H1 (cell line): ENCODE data around the gene RGS6. TPM values are rescaled to one million over a fixed set of nuclear protein-coding genes. Genes with fewer than 3 reads are reported as not detected.

Source experiments
- CTCF ChIA-PET: fragments of 300-600 bp; sonication (Branson Sonifier 250); formaldehyde crosslinking; loops from one replicate; lab custom pipeline; 2021; ENCODE audit not compliant: partially characterized antibody; lab: Charles Lee
- POLR2A ChIA-PET: fragments of 300-600 bp; sonication (Branson Sonifier 250); formaldehyde crosslinking; loops from one replicate; lab custom pipeline; 2021; ENCODE audit warnings: inconsistent platforms; ENCODE audit not compliant: partially characterized antibody; lab: Charles Lee
- DNase-seq, 2 experiments: peaks; one replicate each; pipeline versions ENCODE4 v3.0.0 to v3.0.0-alpha.2; 2010 to 2022; ENCODE audit warnings: low spot score in 2 of 2, low read depth in 1 of 2, mixed read lengths in 1 of 2
- FAIRE-seq: peaks from 2 replicates; lab custom pipeline; 2011; peaks lifted over from hg19 to GRCh38; lab: Jason Lieb, UNC
- H2AFZ ChIP-seq: 2 replicates; pipeline ENCODE4 v1.8.1; 2012; ENCODE audit warnings: low read length, inconsistent platforms
- H2AK5ac ChIP-seq: 2 replicates; pipeline ENCODE4 v1.6.1; 2013; ENCODE audit warnings: low read depth, low read length
- H2BK120ac ChIP-seq: replicated peaks from 2 replicates; pipeline ENCODE3; 2013; ENCODE audit warnings: low read depth, low read length, inconsistent platforms
- H2BK12ac ChIP-seq: 2 replicates; pipeline ENCODE4 v1.6.1; 2013; ENCODE audit warnings: low read depth, low read length
- H2BK15ac ChIP-seq: 2 replicates; pipeline ENCODE4 v1.6.1; 2013; ENCODE audit warnings: low read length
- H2BK20ac ChIP-seq: 2 replicates; pipeline ENCODE4 v1.6.1; 2013; ENCODE audit warnings: low read length
- H2BK5ac ChIP-seq: 2 replicates; pipeline ENCODE4 v1.6.1; 2013; ENCODE audit warnings: low read depth, low read length
- H3K14ac ChIP-seq: 2 replicates; pipeline ENCODE4 v1.6.1; 2013; ENCODE audit warnings: inconsistent platforms; ENCODE audit not compliant: insufficient read length
- H3K18ac ChIP-seq: 2 replicates; pipeline ENCODE4 v1.6.1; 2013; ENCODE audit warnings: low read length; ENCODE audit errors: extremely low read depth
- H3K23ac ChIP-seq: 2 replicates; pipeline ENCODE4 v1.6.1; 2013; ENCODE audit warnings: inconsistent platforms; ENCODE audit not compliant: insufficient read length
- H3K23me2 ChIP-seq: 2 replicates; pipeline ENCODE4 v1.6.1; 2013; ENCODE audit warnings: low read depth, low read length
- H3K27ac ChIP-seq: 2 replicates; pipeline ENCODE4 v1.6.1; 2011; ENCODE audit warnings: low read depth, low read length, inconsistent platforms
- H3K27me3 ChIP-seq, 4 experiments: replicated peaks in 1 of 4; 1 replicate in 1 of 4; 2 replicates in 3 of 4; pipeline versions ENCODE4 v1.6.1 to v1.8.1; 2011 to 2013; ENCODE audit warnings: low read length in 3 of 4, mild to moderate bottlenecking in 3 of 4, inconsistent platforms in 2 of 4, mixed read lengths in 2 of 4, moderate library complexity in 1 of 4; ENCODE audit not compliant: control insufficient read depth in 3 of 4, insufficient read depth in 3 of 4; ENCODE audit errors: extremely low read depth in 1 of 4
- H3K36me3 ChIP-seq, 4 experiments: 2 replicates each; pipeline versions ENCODE4 v1.6.1 to v1.8.1; 2011 to 2013; ENCODE audit warnings: mild to moderate bottlenecking in 4 of 4, low read length in 3 of 4, moderate library complexity in 2 of 4, control low read depth in 1 of 4, inconsistent platforms in 1 of 4; ENCODE audit not compliant: insufficient read depth in 4 of 4, control insufficient read depth in 2 of 4
- H3K4ac ChIP-seq: replicated peaks from 2 replicates; pipeline ENCODE3; 2013; ENCODE audit warnings: low read length, low read depth, mixed read lengths, inconsistent platforms; ENCODE audit not compliant: insufficient read length
- H3K4me1 ChIP-seq, 4 experiments: replicated peaks in 1 of 4; 1 replicate in 1 of 4; 2 replicates in 3 of 4; pipeline versions ENCODE4 v1.6.1 to v1.8.1; 2011 to 2013; ENCODE audit warnings: low read length in 3 of 4, inconsistent platforms in 2 of 4, mixed read lengths in 1 of 4; ENCODE audit not compliant: insufficient read depth in 4 of 4, control insufficient read depth in 3 of 4
- H3K4me2 ChIP-seq, 2 experiments: 2 replicates each; pipeline versions ENCODE4 v1.6.1 to v1.8.1; 2011 to 2013; ENCODE audit warnings: low read depth in 2 of 2, low read length in 2 of 2, control low read depth in 1 of 2, inconsistent platforms in 1 of 2, mild to moderate bottlenecking in 1 of 2; ENCODE audit not compliant: insufficient read depth in 1 of 2
- H3K4me3 ChIP-seq, 4 experiments: fragments of 200-600, 300-600 bp in 1 of 4; sonication (generic), shearing (Covaris generic), sonication (Bioruptor Twin) in 1 of 4; 2 replicates each; pipeline versions ENCODE4 v1.5.1 to v1.8.1; 2011 to 2016; ENCODE audit warnings: low read length in 4 of 4, low read depth in 3 of 4, control low read depth in 2 of 4, inconsistent platforms in 2 of 4, mild to moderate bottlenecking in 2 of 4, mixed read lengths in 1 of 4, moderate library complexity in 1 of 4; ENCODE audit not compliant: insufficient read depth in 2 of 4; ENCODE audit errors: extremely low read depth in 1 of 4
- H3K56ac ChIP-seq: replicated peaks from 2 replicates; pipeline ENCODE3; 2013; ENCODE audit warnings: low read depth, mild to moderate bottlenecking, mixed read lengths, low read length, inconsistent platforms; ENCODE audit not compliant: insufficient read length
- H3K79me1 ChIP-seq: 2 replicates; pipeline ENCODE4 v1.6.1; 2013; ENCODE audit warnings: low read depth, low read length, control low read depth
- H3K79me2 ChIP-seq, 2 experiments: 2 replicates each; pipeline versions ENCODE4 v1.6.1 to v1.8.1; 2012 to 2013; ENCODE audit warnings: low read length in 2 of 2, mild to moderate bottlenecking in 2 of 2, inconsistent platforms in 1 of 2; ENCODE audit not compliant: insufficient read depth in 2 of 2, control insufficient read depth in 1 of 2
- H3K9ac ChIP-seq, 4 experiments: replicated peaks in 1 of 4; 1 replicate in 1 of 4; 2 replicates in 3 of 4; pipeline versions ENCODE4 v1.6.1 to v1.8.1; 2011 to 2013; ENCODE audit warnings: low read depth in 3 of 4, low read length in 3 of 4, control low read depth in 2 of 4, mild to moderate bottlenecking in 2 of 4, moderate library complexity in 2 of 4, inconsistent platforms in 1 of 4; ENCODE audit errors: extremely low read depth in 1 of 4
- H3K9me3 ChIP-seq, 2 experiments: 2 replicates each; pipeline versions ENCODE4 v1.6.1 to v1.8.1; 2012 to 2013; ENCODE audit warnings: mild to moderate bottlenecking in 2 of 2, moderate library complexity in 2 of 2, control low read depth in 1 of 2, inconsistent platforms in 1 of 2, low read depth in 1 of 2, low read length in 1 of 2, mixed read lengths in 1 of 2; ENCODE audit not compliant: insufficient read depth in 2 of 2
- H4K20me1 ChIP-seq, 2 experiments: replicated peaks in 1 of 2; 2 replicates each; pipeline versions ENCODE3 to v1.8.1; 2011 to 2013; ENCODE audit warnings: inconsistent platforms in 2 of 2, low read length in 2 of 2, mild to moderate bottlenecking in 1 of 2; ENCODE audit not compliant: insufficient read depth in 2 of 2, control insufficient read depth in 1 of 2
- H4K5ac ChIP-seq: 2 replicates; pipeline ENCODE4 v1.6.1; 2013; ENCODE audit warnings: low read length, low read depth, mixed read lengths, inconsistent platforms; ENCODE audit not compliant: insufficient read length
- H4K8ac ChIP-seq: 2 replicates; pipeline ENCODE4 v1.8.0; 2013; ENCODE audit warnings: mild to moderate bottlenecking, moderate library complexity, low read length, inconsistent platforms; ENCODE audit not compliant: insufficient read depth; ENCODE audit errors: extremely low read depth
- H4K91ac ChIP-seq: replicated peaks from 2 replicates; pipeline ENCODE3; 2013; ENCODE audit warnings: low read length, mixed read lengths, inconsistent platforms; ENCODE audit not compliant: insufficient read length
- BRCA1 ChIP-seq: IDR thresholded peaks from 2 replicates; pipeline ENCODE4 v1.6.1; 2012; ENCODE audit warnings: low read depth, low read length, improper control_type of control experiment
- CBX5 ChIP-seq: fragments of 300-800, 300-1000 bp; sonication (generic); IDR thresholded peaks from 2 replicates; pipeline ENCODE4 v1.7.1; 2016; ENCODE audit warnings: antibody characterized with exemption, low read length, low read depth
- EZH2 ChIP-seq: fragments of 200-600 bp; sonication (generic); IDR thresholded peaks from 2 replicates; pipeline ENCODE4 v1.7.1; 2012; ENCODE audit warnings: low read depth, mild to moderate bottlenecking, moderate library complexity, low read length, inconsistent platforms; ENCODE audit not compliant: severe bottlenecking
- GABPA ChIP-seq: IDR thresholded peaks from 2 replicates; pipeline ENCODE4 v1.6.1; 2011; ENCODE audit warnings: mild to moderate bottlenecking, low read length, moderate library complexity, borderline replicate concordance; ENCODE audit not compliant: insufficient read depth
- KDM5A ChIP-seq: fragments of 200-600 bp; IDR thresholded peaks from 2 replicates; pipeline ENCODE4 v1.7.1; 2012; ENCODE audit warnings: mild to moderate bottlenecking, low read length, inconsistent platforms, mixed read lengths
- SP2 ChIP-seq: IDR thresholded peaks from 2 replicates; pipeline ENCODE4 v1.6.1; 2012; ENCODE audit warnings: mild to moderate bottlenecking, low read length, inconsistent platforms
- TCF12 ChIP-seq: IDR thresholded peaks from 2 replicates; pipeline ENCODE4 v1.6.1; 2011; ENCODE audit warnings: low read depth, mild to moderate bottlenecking, low read length
- WGBS, 2 experiments: shearing (Covaris generic) in 1 of 2; methylation state at CpG; one replicate each; pipeline versions ENCODE4 v1.1.6 to v1.1.7; 2013 to 2015; ENCODE audit warnings: low lambda C conversion rate in 2 of 2, mixed read lengths in 2 of 2, inconsistent platforms in 1 of 2, low coverage in 1 of 2, missing lambda C conversion rate in 1 of 2; ENCODE audit not compliant: insufficient replicate concordance in 2 of 2, insufficient coverage in 1 of 2, insufficient read length in 1 of 2; ENCODE audit errors: extremely low coverage in 1 of 2, missing lambda C conversion rate in 1 of 2; 5-methylcytosine and 5-hydroxymethylcytosine counted together
- polyA plus RNA-seq, 7 experiments: library from polyadenylated mRNA; depleted of rRNA in 3 of 7; stranded (reverse) in 5 of 7; unstranded in 2 of 7; fragments of >200 nt in 5 of 7; fragments of 200-250 nt in 2 of 7; gene quantifications; 1 replicate in 5 of 7; 2 replicates in 1 of 7; 4 replicates in 1 of 7; pipeline versions ENCODE4 v1.2.1 to v1.2.3, GENCODE V29; 2011 to 2013; ENCODE audit warnings: missing spikeins in 2 of 7, mixed read lengths in 2 of 7
- total RNA-seq: library from RNA; stranded (reverse); fragmentation: NEBNext Ultra II Directional; extraction: Animal tissue kit (Norgen Biotek cat#: 25700); gene quantifications from 2 replicates; pipeline ENCODE4 v1.2.1, GENCODE V29; 2021
- TF ChIP-seq, protein P1 (sequence below): IDR thresholded peaks from 2 replicates; pipeline ENCODE4 v1.6.1; 2011; ENCODE audit warnings: low read depth, mild to moderate bottlenecking, low read length; ENCODE audit not compliant: insufficient read depth
- TF ChIP-seq, protein P2 (sequence below), 3 experiments: IDR thresholded peaks; 1 replicate in 2 of 3; 2 replicates in 1 of 3; pipeline versions ENCODE4 v1.5.1 to v1.6.1; 2011; ENCODE audit warnings: low read length in 3 of 3, mild to moderate bottlenecking in 3 of 3, inconsistent platforms in 2 of 3, low read depth in 1 of 3, moderate library complexity in 1 of 3; ENCODE audit not compliant: insufficient read depth in 1 of 3; ENCODE audit errors: control extremely low read depth in 1 of 3

Gene RGS6
- total and polyA plus RNA-seq, 2 of the 8 experiments (the other 6 are each of a cell fraction or from before 2014, with no cell fraction given) = 0.26 to 1.1 TPM

DNA sequence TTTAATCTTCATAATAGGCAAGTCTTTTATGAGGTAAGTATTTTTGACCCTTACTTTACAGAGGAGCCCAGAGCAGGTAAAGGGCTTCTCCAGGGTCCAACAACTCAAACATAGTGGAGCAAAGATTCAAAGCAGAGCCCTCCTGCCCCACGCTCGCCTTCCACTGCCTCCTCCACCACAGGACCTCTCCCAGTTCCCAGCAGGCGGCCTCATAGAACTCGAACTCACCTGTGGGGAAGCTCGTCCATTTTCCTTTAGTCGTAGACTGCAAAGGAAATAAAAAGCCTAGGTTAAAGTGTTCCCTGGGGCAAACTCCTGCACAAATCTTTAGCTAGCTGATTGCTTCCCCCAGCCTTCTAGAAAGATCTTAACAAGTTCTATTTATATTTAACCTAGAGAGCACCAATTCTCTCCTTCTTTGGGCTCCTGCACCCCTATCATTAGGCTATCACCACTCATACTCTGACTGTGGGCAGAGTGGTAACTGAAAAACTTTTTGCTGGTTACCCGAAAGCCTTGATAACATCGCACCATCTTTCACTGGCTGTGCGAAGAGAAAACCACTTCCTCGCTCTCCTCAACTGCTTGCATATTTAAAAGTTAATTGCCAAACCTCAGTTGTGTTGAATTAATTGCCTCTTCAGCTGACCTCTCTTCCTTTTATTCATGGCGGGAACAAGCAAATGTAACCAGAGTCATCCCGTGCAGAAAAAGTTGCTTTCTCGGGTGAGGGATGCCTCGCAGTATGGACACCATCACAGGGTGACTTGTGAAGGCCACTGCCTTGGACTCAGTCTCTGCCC is 662.1 kb downstream of the RGS6 start:
- Histone ChIP-seq H3K79me2 (no peaks in the 10 kb centered on the region), H2BK5ac (no peak overlapping the region), H3K27me3 (no peaks in the 10 kb centered on the region), H3K23me2 (no peaks in the 10 kb centered on the region), H3K4me3 (no peak overlapping the region), H3K36me3 (no peaks in the 10 kb centered on the region), H3K4me2 (no peak overlapping the region), H3K18ac (no peak overlapping the region), H3K27ac (no peak overlapping the region), H2BK20ac (no peak overlapping the region), H3K14ac (no peak overlapping the region), H4K91ac (no peak overlapping the region), H2BK15ac (no peak overlapping the region), H2BK12ac (no peak overlapping the region), H3K4me1 (no peaks in the 10 kb centered on the region; a peak in 1 of 7 replicates), H4K8ac (no peak overlapping the region; the same call in 1 of the 2 replicates), H4K20me1 (no peaks in the 10 kb centered on the region), H3K56ac (no peak overlapping the region), H3K4ac (no peak overlapping the region), H3K23ac (no peak overlapping the region), H2AFZ (no peak overlapping the region), H4K5ac (no peak overlapping the region), H3K9me3 (no peaks in the 10 kb centered on the region), H2AK5ac (no peak overlapping the region), H2BK120ac (no peak overlapping the region), H3K9ac (no peak overlapping the region), H3K79me1 (no peaks in the 10 kb centered on the region)
- POLR2A ChIA-PET = no interaction called here
- FAIRE-seq = no peak
- no peak for DNase-seq
- CTCF ChIA-PET = no interaction called here
- 92% methylated on average over 14 of the region's 14 CpGs; no CpG with 5 or more reads in 1 of the 2 experiments for WGBS, 2 experiments
- TF ChIP-seq, protein P1, sequence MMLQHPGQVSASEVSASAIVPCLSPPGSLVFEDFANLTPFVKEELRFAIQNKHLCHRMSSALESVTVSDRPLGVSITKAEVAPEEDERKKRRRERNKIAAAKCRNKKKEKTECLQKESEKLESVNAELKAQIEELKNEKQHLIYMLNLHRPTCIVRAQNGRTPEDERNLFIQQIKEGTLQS = no peak
- TF ChIP-seq EZH2 (no peak), TCF12 (no peak), CBX5 (no peak), KDM5A (no peak), GABPA (no peak), BRCA1 (no peak), SP2 (no peak)
- TF ChIP-seq, protein P2, sequence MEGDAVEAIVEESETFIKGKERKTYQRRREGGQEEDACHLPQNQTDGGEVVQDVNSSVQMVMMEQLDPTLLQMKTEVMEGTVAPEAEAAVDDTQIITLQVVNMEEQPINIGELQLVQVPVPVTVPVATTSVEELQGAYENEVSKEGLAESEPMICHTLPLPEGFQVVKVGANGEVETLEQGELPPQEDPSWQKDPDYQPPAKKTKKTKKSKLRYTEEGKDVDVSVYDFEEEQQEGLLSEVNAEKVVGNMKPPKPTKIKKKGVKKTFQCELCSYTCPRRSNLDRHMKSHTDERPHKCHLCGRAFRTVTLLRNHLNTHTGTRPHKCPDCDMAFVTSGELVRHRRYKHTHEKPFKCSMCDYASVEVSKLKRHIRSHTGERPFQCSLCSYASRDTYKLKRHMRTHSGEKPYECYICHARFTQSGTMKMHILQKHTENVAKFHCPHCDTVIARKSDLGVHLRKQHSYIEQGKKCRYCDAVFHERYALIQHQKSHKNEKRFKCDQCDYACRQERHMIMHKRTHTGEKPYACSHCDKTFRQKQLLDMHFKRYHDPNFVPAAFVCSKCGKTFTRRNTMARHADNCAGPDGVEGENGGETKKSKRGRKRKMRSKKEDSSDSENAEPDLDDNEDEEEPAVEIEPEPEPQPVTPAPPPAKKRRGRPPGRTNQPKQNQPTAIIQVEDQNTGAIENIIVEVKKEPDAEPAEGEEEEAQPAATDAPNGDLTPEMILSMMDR (IDR thresholded peaks at IDR 0.05; ENCODE audit: control extremely low read depth in 1 of 3, insufficient read depth in 1 of 3, low read depth in 1 of 3, low read length in 3 of 3) = no peak
